Stimulated activated naive CD8-positive, alpha-beta T cell treated with anti-CD3 and anti-CD28 coated beads, Interleukin-15, Interleukin-2, amounts not matched to agents 100 ng/mL and 50 ng/mL, for 24 hours (primary cell): ENCODE results near the gene HAAO.

Experiments used
- H3K27ac Mint-ChIP-seq: one replicate; pipeline ENCODE4 v1.8.0; 2021; ENCODE audit warnings: mild to moderate bottlenecking, mixed read lengths
- H3K27me3 Mint-ChIP-seq: one replicate; pipeline ENCODE4 v1.8.0; 2021; ENCODE audit warnings: mixed read lengths
- H3K36me3 Mint-ChIP-seq: one replicate; pipeline ENCODE4 v1.8.0; 2021; ENCODE audit warnings: low read depth, mixed read lengths
- H3K4me1 Mint-ChIP-seq: one replicate; pipeline ENCODE4 v1.8.0; 2021; ENCODE audit warnings: low read depth, mixed read lengths
- H3K4me3 Mint-ChIP-seq: one replicate; pipeline ENCODE4 v1.8.0; 2021; ENCODE audit warnings: mild to moderate bottlenecking, mixed read lengths
- H3K9me3 Mint-ChIP-seq: one replicate; pipeline ENCODE4 v1.8.0; 2021; ENCODE audit warnings: mixed read lengths

HAAO gene

GRCh38 chr2:42804891-42805290 lies 12.5 kb upstream of the HAAO start:
- Mint-ChIP-seq H3K9me3 (no peaks in the 10 kb centered on the region), H3K27me3 (peaks cover 10% of the 10 kb centered on the region), H3K4me1 (peaks cover 16% of the 10 kb centered on the region), H3K4me3 (no peak overlapping the region), H3K27ac (no peak overlapping the region), H3K36me3 (no peaks in the 10 kb centered on the region)

GRCh38 chr2:42804338-42804737 lies 12.0 kb upstream of the HAAO start:
- no peak overlapping the region for H3K27ac Mint-ChIP-seq
- no peak overlapping the region for H3K4me3 Mint-ChIP-seq
- peaks cover 10% of the 10 kb centered on the region for H3K27me3 Mint-ChIP-seq
- H3K36me3 Mint-ChIP-seq, result no peaks in the 10 kb centered on the region
- H3K4me1 Mint-ChIP-seq, result peaks cover 12% of the 10 kb centered on the region
- H3K9me3 Mint-ChIP-seq, result no peaks in the 10 kb centered on the region

- H3K27me3 Mint-ChIP-seq, result peaks cover 10% of the 10 kb centered on the region
- H3K36me3 Mint-ChIP-seq, result no peaks in the 10 kb centered on the region
- no peak overlapping the region for H3K4me3 Mint-ChIP-seq
- H3K9me3 Mint-ChIP-seq, result no peaks in the 10 kb centered on the region
- no peak overlapping the region for H3K27ac Mint-ChIP-seq
- peaks cover 16% of the 10 kb centered on the region for H3K4me1 Mint-ChIP-seq
Measured at GRCh38 chr2:42802150-42802549, 9.8 kb upstream of the HAAO start.

GRCh38 chr2:42801381-42801780 lies 9.0 kb upstream of the HAAO start:
- H3K9me3 Mint-ChIP-seq, result no peaks in the 10 kb centered on the region
- no peak overlapping the region for H3K27ac Mint-ChIP-seq
- H3K4me1 Mint-ChIP-seq, result peaks cover 23% of the 10 kb centered on the region
- H3K27me3 Mint-ChIP-seq, result peaks cover 10% of the 10 kb centered on the region
- H3K36me3 Mint-ChIP-seq, result no peaks in the 10 kb centered on the region
- H3K4me3 Mint-ChIP-seq, result no peak overlapping the region

GRCh38 chr2:42800981-42801380 lies 8.6 kb upstream of the HAAO start:
- Mint-ChIP-seq H3K27me3 (peaks cover 10% of the 10 kb centered on the region), H3K4me3 (no peak overlapping the region), H3K27ac (no peak overlapping the region), H3K9me3 (no peaks in the 10 kb centered on the region), H3K36me3 (no peaks in the 10 kb centered on the region), H3K4me1 (peaks cover 27% of the 10 kb centered on the region)

- no peaks in the 10 kb centered on the region for H3K36me3 Mint-ChIP-seq
- H3K27me3 Mint-ChIP-seq, result peaks cover 8% of the 10 kb centered on the region
- H3K27ac Mint-ChIP-seq, result no peak overlapping the region
- peaks cover 32% of the 10 kb centered on the region for H3K4me1 Mint-ChIP-seq
- no peak overlapping the region for H3K4me3 Mint-ChIP-seq
- no peaks in the 10 kb centered on the region for H3K9me3 Mint-ChIP-seq
Measured at GRCh38 chr2:42800461-42800962, 8.1 kb upstream of the HAAO start.

- H3K4me3 Mint-ChIP-seq, result no peak overlapping the region
- peaks cover 35% of the 10 kb centered on the region for H3K4me1 Mint-ChIP-seq
- H3K9me3 Mint-ChIP-seq, result no peaks in the 10 kb centered on the region
- no peak overlapping the region for H3K27ac Mint-ChIP-seq
- peaks cover 6% of the 10 kb centered on the region for H3K27me3 Mint-ChIP-seq
- H3K36me3 Mint-ChIP-seq, result no peaks in the 10 kb centered on the region
Measured at GRCh38 chr2:42799881-42800280, 7.5 kb upstream of the HAAO start.

GRCh38 chr2:42797281-42797680 lies 4.9 kb upstream of the HAAO start:
- no peak overlapping the region for H3K27ac Mint-ChIP-seq
- H3K27me3 Mint-ChIP-seq, result peaks cover 13% of the 10 kb centered on the region
- no peaks in the 10 kb centered on the region for H3K9me3 Mint-ChIP-seq
- no peak overlapping the region for H3K4me3 Mint-ChIP-seq
- H3K36me3 Mint-ChIP-seq, result no peaks in the 10 kb centered on the region
- peaks cover 55% of the 10 kb centered on the region for H3K4me1 Mint-ChIP-seq

- Mint-ChIP-seq H3K4me3 (no peak overlapping the region), H3K9me3 (no peaks in the 10 kb centered on the region), H3K27ac (peak overlapping the region; percentile 53)
Measured at GRCh38 chr2:42796427-42797248, 4.3 kb upstream of the HAAO start.

GRCh38 chr2:42795841-42796301 lies 3.5 kb upstream of the HAAO start:
- Mint-ChIP-seq H3K9me3 (no peaks in the 10 kb centered on the region), H3K27ac (peak overlapping the region; percentile 76), H3K4me1 (peaks cover 62% of the 10 kb centered on the region), H3K4me3 (no peak overlapping the region), H3K27me3 (peaks cover 23% of the 10 kb centered on the region), H3K36me3 (no peaks in the 10 kb centered on the region)

More at GRCh38 chr2:42796427-42797248, 4.3 kb upstream of the HAAO start:
- Mint-ChIP-seq H3K4me1 (peaks cover 60% of the 10 kb centered on the region), H3K36me3 (no peaks in the 10 kb centered on the region), H3K27me3 (peaks cover 18% of the 10 kb centered on the region)

GRCh38 chr2:42795275-42795674 lies 2.9 kb upstream of the HAAO start:
- peaks cover 56% of the 10 kb centered on the region for H3K4me1 Mint-ChIP-seq
- H3K9me3 Mint-ChIP-seq, result no peaks in the 10 kb centered on the region
- no peak overlapping the region for H3K4me3 Mint-ChIP-seq
- peaks cover 24% of the 10 kb centered on the region for H3K27me3 Mint-ChIP-seq
- no peaks in the 10 kb centered on the region for H3K36me3 Mint-ChIP-seq
- no peak overlapping the region for H3K27ac Mint-ChIP-seq

GRCh38 chr2:42794271-42795046 lies 2.1 kb upstream of the HAAO start:
- H3K9me3 Mint-ChIP-seq, result no peaks in the 10 kb centered on the region
- peaks cover 56% of the 10 kb centered on the region for H3K4me1 Mint-ChIP-seq
- no peaks in the 10 kb centered on the region for H3K36me3 Mint-ChIP-seq
- no peak overlapping the region for H3K4me3 Mint-ChIP-seq
- H3K27me3 Mint-ChIP-seq, result peaks cover 29% of the 10 kb centered on the region
- no peak overlapping the region for H3K27ac Mint-ChIP-seq

- H3K27me3 Mint-ChIP-seq, result peaks cover 31% of the 10 kb centered on the region
- H3K4me3 Mint-ChIP-seq, result peak overlapping the region; percentile 63
- H3K27ac Mint-ChIP-seq, result peak overlapping the region; percentile 8
- no peaks in the 10 kb centered on the region for H3K36me3 Mint-ChIP-seq
- no peaks in the 10 kb centered on the region for H3K9me3 Mint-ChIP-seq
- peaks cover 58% of the 10 kb centered on the region for H3K4me1 Mint-ChIP-seq
Measured at GRCh38 chr2:42793334-42794270, 1.2 kb upstream of the HAAO start.

- Mint-ChIP-seq H3K36me3 (no peaks in the 10 kb centered on the region), H3K27ac (peak overlapping the region; percentile 52), H3K4me1 (peaks cover 64% of the 10 kb centered on the region), H3K27me3 (peaks cover 34% of the 10 kb centered on the region), H3K9me3 (no peaks in the 10 kb centered on the region), H3K4me3 (peak overlapping the region; percentile 83)
Measured at GRCh38 chr2:42792087-42792582, 248 bp downstream of the HAAO start.
